ENCODE measurements around the gene SLC41A2.

The SLC41A2 gene

GRCh38 chr12:104929977-104930376 is 28.1 kb downstream of the SLC41A2 start:
- no peak overlapping the region for H3K4me3 ChIP-seq (ENCODE audit: low read depth, low read length)
- no peak for TF ChIP-seq ZBTB21 (tag by site-specific recombination; IDR thresholded peaks at IDR 0.05)
- TF ChIP-seq, protein P1, sequence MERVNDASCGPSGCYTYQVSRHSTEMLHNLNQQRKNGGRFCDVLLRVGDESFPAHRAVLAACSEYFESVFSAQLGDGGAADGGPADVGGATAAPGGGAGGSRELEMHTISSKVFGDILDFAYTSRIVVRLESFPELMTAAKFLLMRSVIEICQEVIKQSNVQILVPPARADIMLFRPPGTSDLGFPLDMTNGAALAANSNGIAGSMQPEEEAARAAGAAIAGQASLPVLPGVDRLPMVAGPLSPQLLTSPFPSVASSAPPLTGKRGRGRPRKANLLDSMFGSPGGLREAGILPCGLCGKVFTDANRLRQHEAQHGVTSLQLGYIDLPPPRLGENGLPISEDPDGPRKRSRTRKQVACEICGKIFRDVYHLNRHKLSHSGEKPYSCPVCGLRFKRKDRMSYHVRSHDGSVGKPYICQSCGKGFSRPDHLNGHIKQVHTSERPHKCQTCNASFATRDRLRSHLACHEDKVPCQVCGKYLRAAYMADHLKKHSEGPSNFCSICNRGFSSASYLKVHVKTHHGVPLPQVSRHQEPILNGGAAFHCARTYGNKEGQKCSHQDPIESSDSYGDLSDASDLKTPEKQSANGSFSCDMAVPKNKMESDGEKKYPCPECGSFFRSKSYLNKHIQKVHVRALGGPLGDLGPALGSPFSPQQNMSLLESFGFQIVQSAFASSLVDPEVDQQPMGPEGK (tag by site-specific recombination; IDR thresholded peaks at IDR 0.05), result no peak
- H3K27ac ChIP-seq (ENCODE audit: extremely low read depth, low read depth, low read length), result no peak overlapping the region
- H3K36me3 ChIP-seq (ENCODE audit: control insufficient read depth in 2 of 2, insufficient read depth in 1 of 2, low read length in 2 of 2), result peaks cover 0 to 3% of the 10 kb centered on the region in 2 experiments; a peak in 1 of 3 replicates
- no peaks in the 10 kb centered on the region for H3K9me3 ChIP-seq (ENCODE audit: control insufficient read depth, insufficient read depth, low read depth, low read length)
- ChIA-PET CTCF (no interaction called here), POLR2A (interaction anchor here (0.5 kb wide), 1 partner anchor 12 kb away, joined by 4 read pairs; no protein-coding TSS in a partner anchor)
- no peaks in the 10 kb centered on the region; the same call in 1 of the 2 replicates for H3K4me1 ChIP-seq (ENCODE audit: control insufficient read depth, insufficient read depth, low read length)

DNA sequence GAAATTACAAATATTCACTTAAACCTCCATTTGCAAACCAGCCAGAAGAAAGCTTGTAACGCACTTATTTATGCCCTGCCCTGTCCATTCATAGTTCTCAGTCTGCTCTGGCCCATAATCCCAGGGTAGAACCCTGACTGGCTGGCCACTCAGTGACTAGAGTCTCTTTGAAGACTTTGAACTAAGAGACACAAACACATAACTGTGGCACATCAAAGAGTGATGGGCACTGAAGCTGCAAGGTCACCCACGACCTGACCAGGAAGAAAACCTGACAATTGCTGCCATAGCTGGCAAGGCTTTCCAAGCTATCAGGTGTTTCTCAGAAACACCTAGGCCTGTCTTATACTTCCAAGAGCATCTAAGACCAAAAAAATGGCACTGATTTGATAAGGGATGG is 28.7 kb downstream of the SLC41A2 start:
- no peak for TF ChIP-seq ZNF610 (tag by site-specific recombination; IDR thresholded peaks at IDR 0.05; ENCODE audit: borderline replicate concordance)
- no peak for TF ChIP-seq ZSCAN18 (tag by site-specific recombination; IDR thresholded peaks at IDR 0.05)
- TF ChIP-seq, protein P2, sequence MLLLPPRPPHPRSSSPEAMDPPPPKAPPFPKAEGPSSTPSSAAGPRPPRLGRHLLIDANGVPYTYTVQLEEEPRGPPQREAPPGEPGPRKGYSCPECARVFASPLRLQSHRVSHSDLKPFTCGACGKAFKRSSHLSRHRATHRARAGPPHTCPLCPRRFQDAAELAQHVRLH (tag by site-specific recombination; IDR thresholded peaks at IDR 0.05), result no peak
- TF ChIP-seq ZNF621 (tag by site-specific recombination; IDR thresholded peaks at IDR 0.05), result no peak
- no peak for TF ChIP-seq ZBTB49 (tag by site-specific recombination; IDR thresholded peaks at IDR 0.05; ENCODE audit: low read depth)
- no peak for TF ChIP-seq ZFP41 (tag by site-specific recombination; IDR thresholded peaks at IDR 0.05; ENCODE audit: borderline replicate concordance)
- no peak for TF ChIP-seq ZNF221 (tag by site-specific recombination; IDR thresholded peaks at IDR 0.05; ENCODE audit: borderline replicate concordance)
- no peak for TF ChIP-seq CTCF (tag by site-specific recombination; IDR thresholded peaks at IDR 0.05)
- no peak for TF ChIP-seq ZNF585B (tag by site-specific recombination; IDR thresholded peaks at IDR 0.05)
- TF ChIP-seq, protein P3, sequence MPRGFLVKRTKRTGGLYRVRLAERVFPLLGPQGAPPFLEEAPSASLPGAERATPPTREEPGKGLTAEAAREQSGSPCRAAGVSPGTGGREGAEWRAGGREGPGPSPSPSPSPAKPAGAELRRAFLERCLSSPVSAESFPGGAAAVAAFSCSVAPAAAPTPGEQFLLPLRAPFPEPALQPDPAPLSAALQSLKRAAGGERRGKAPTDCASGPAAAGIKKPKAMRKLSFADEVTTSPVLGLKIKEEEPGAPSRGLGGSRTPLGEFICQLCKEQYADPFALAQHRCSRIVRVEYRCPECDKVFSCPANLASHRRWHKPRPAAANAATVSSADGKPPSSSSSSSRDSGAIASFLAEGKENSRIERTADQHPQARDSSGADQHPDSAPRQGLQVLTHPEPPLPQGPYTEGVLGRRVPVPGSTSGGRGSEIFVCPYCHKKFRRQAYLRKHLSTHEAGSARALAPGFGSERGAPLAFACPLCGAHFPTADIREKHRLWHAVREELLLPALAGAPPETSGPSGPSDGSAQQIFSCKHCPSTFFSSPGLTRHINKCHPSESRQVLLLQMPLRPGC (tag by site-specific recombination; IDR thresholded peaks at IDR 0.05), result no peak
- TF ChIP-seq KLF7 (tag by site-specific recombination; IDR thresholded peaks at IDR 0.05; ENCODE audit: borderline replicate concordance), result no peak
- TF ChIP-seq YY1 (tag by site-specific recombination; IDR thresholded peaks at IDR 0.05), result no peak
- no peak for TF ChIP-seq ZNF600 (tag by site-specific recombination; IDR thresholded peaks at IDR 0.05)
- no peak for TF ChIP-seq ZNF530 (tag by site-specific recombination; IDR thresholded peaks at IDR 0.05; ENCODE audit: low read depth)
- TF ChIP-seq ZNF404 (tag by site-specific recombination; IDR thresholded peaks at IDR 0.05), result no peak
- TF ChIP-seq IKZF3 (tag by site-specific recombination; IDR thresholded peaks at IDR 0.05), result no peak
- no peak for TF ChIP-seq SALL2 (tag by site-specific recombination; IDR thresholded peaks at IDR 0.05; ENCODE audit: borderline replicate concordance)
- TF ChIP-seq MYNN (tag by site-specific recombination; IDR thresholded peaks at IDR 0.05; ENCODE audit: borderline replicate concordance), result no peak
- TF ChIP-seq ZIC2 (tag by site-specific recombination; IDR thresholded peaks at IDR 0.05), result no peak
- POLR2A ChIA-PET, result no interaction called here
- CTCF ChIA-PET, result no interaction called here
- no peak overlapping the region for H3K27ac ChIP-seq (ENCODE audit: extremely low read depth, low read depth, low read length)
- peaks cover 0 to 3% of the 10 kb centered on the region in 2 experiments; a peak in 2 of 3 replicates for H3K36me3 ChIP-seq (ENCODE audit: control insufficient read depth in 2 of 2, insufficient read depth in 1 of 2, low read length in 2 of 2)
- no peak overlapping the region for H3K4me3 ChIP-seq (ENCODE audit: low read depth, low read length)
- H3K4me1 ChIP-seq (ENCODE audit: control insufficient read depth, insufficient read depth, low read length), result no peaks in the 10 kb centered on the region; the same call in 1 of the 2 replicates
- H3K9me3 ChIP-seq (ENCODE audit: control insufficient read depth, insufficient read depth, low read depth, low read length), result no peaks in the 10 kb centered on the region

Measured in HEK293 (cell line).